WTC11 (cell line): Measurements from ENCODE around the gene NSUN2. TPM values are rescaled to one million over a fixed set of nuclear protein-coding genes. Genes with fewer than 3 reads are reported as not detected.

Experiments used
- ATAC-seq: fragments of 200-7000 bp; cut with Tn5 transposase; 2 replicates; pipeline ENCODE4 v1.10.0; 2021; ENCODE audit warnings: mild to moderate bottlenecking, moderate library complexity
- CTCF ChIA-PET: fragments of 300-600 bp; sonication (Branson Sonifier 250); formaldehyde crosslinking; loops from one replicate; lab custom pipeline; 2021; ENCODE audit warnings: antibody characterized with exemption; lab: Charles Lee
- POLR2A ChIA-PET: fragments of 350-600 bp; sonication (Branson Sonifier 250); formaldehyde crosslinking; loops from one replicate; lab custom pipeline; 2021; ENCODE audit warnings: antibody characterized with exemption; lab: Charles Lee
- DNase-seq: peaks from one replicate; pipeline ENCODE4 v3.0.0; 2021; ENCODE audit warnings: low spot score
- H3K27ac Mint-ChIP-seq: 2 replicates; pipeline ENCODE4 v1.8.0; 2021; ENCODE audit warnings: mixed read lengths
- H3K27me3 Mint-ChIP-seq: 2 replicates; pipeline ENCODE4 v1.8.0; 2021; ENCODE audit warnings: low read depth, mild to moderate bottlenecking, moderate library complexity, mixed read lengths
- H3K36me3 Mint-ChIP-seq: 2 replicates; pipeline ENCODE4 v1.8.0; 2021; ENCODE audit warnings: mixed read lengths
- H3K4me1 Mint-ChIP-seq: 2 replicates; pipeline ENCODE4 v1.8.0; 2022; ENCODE audit warnings: mixed read lengths
- H3K4me3 Mint-ChIP-seq: 2 replicates; pipeline ENCODE4 v1.8.0; 2021; ENCODE audit warnings: mild to moderate bottlenecking, moderate library complexity, mixed read lengths
- H3K9me3 Mint-ChIP-seq: 2 replicates; pipeline ENCODE4 v1.8.0; 2021; ENCODE audit warnings: mixed read lengths
- ARID4B ChIP-seq: sonication (generic); formaldehyde crosslinking; IDR thresholded peaks from 2 replicates; pipeline ENCODE4 v1.8.0; 2023; ENCODE audit warnings: missing genetic modification reagents, mild to moderate bottlenecking, borderline replicate concordance
- IRF2 ChIP-seq: sonication (generic); formaldehyde crosslinking; IDR thresholded peaks from 2 replicates; pipeline ENCODE4 v1.8.0; 2022; ENCODE audit warnings: low read depth, missing genetic modification reagents, borderline replicate concordance
- JAZF1 ChIP-seq: fragments of 250-450 bp; sonication (Bioruptor Pico); IDR thresholded peaks from 2 replicates; pipeline ENCODE4 v1.9.0; 2021; ENCODE audit warnings: moderate library complexity, mild to moderate bottlenecking, inconsistent platforms
- KAT7 ChIP-seq: sonication (generic); formaldehyde crosslinking; IDR thresholded peaks from 2 replicates; pipeline ENCODE4 v1.8.1; 2023; ENCODE audit warnings: missing genetic modification reagents, mild to moderate bottlenecking, borderline replicate concordance
- MXD4 ChIP-seq: fragments of 250-450 bp; sonication (Bioruptor Pico); IDR thresholded peaks from 2 replicates; pipeline ENCODE4 v1.8.0; 2021; ENCODE audit warnings: mild to moderate bottlenecking, moderate library complexity, borderline replicate concordance
- MYBL2 ChIP-seq: sonication (generic); formaldehyde crosslinking; IDR thresholded peaks from 2 replicates; pipeline ENCODE4 v1.8.1; 2023; ENCODE audit warnings: mild to moderate bottlenecking, moderate library complexity, missing genetic modification reagents
- NFATC4 ChIP-seq: fragments of 250-450 bp; sonication (Bioruptor Pico); IDR thresholded peaks from 2 replicates; pipeline ENCODE4 v1.9.0; 2021; ENCODE audit warnings: mild to moderate bottlenecking
- NFE2L1 ChIP-seq: sonication (generic); formaldehyde crosslinking; IDR thresholded peaks from 2 replicates; pipeline ENCODE4 v1.8.1; 2023; ENCODE audit warnings: missing genetic modification reagents
- PRDM15 ChIP-seq: sonication (generic); formaldehyde crosslinking; IDR thresholded peaks from 2 replicates; pipeline ENCODE4 v1.8.0; 2022; ENCODE audit warnings: missing genetic modification reagents
- SMAD3 ChIP-seq: sonication (generic); formaldehyde crosslinking; IDR thresholded peaks from 2 replicates; pipeline ENCODE4 v1.8.0; 2022; ENCODE audit warnings: missing genetic modification reagents, mild to moderate bottlenecking, borderline replicate concordance
- TEAD1 ChIP-seq: sonication (generic); formaldehyde crosslinking; IDR thresholded peaks from 2 replicates; pipeline ENCODE4 v1.8.0; 2022; ENCODE audit warnings: mild to moderate bottlenecking, missing genetic modification reagents
- TP53 ChIP-seq: sonication (generic); formaldehyde crosslinking; IDR thresholded peaks from 2 replicates; pipeline ENCODE4 v1.8.1; 2023; ENCODE audit warnings: mild to moderate bottlenecking, missing genetic modification reagents
- USF2 ChIP-seq: sonication (generic); formaldehyde crosslinking; IDR thresholded peaks from 2 replicates; pipeline ENCODE4 v1.8.1; 2023; ENCODE audit warnings: mild to moderate bottlenecking, missing genetic modification reagents, moderate library complexity
- ZNF219 ChIP-seq: sonication (generic); formaldehyde crosslinking; IDR thresholded peaks from 2 replicates; pipeline ENCODE4 v1.8.0; 2023; ENCODE audit warnings: missing genetic modification reagents, mild to moderate bottlenecking, borderline replicate concordance
- ZNF416 ChIP-seq: fragments of 250-450 bp; sonication (Bioruptor Pico); IDR thresholded peaks from 2 replicates; pipeline ENCODE4 v1.9.0; 2021; ENCODE audit warnings: mild to moderate bottlenecking, inconsistent platforms
- ZNF423 ChIP-seq: fragments of 250-450 bp; sonication (Bioruptor Pico); IDR thresholded peaks from 2 replicates; pipeline ENCODE4 v2.1.2; 2022; ENCODE audit warnings: mild to moderate bottlenecking, moderate library complexity
- ZNF425 ChIP-seq: fragments of 250-450 bp; sonication (Bioruptor Pico); conservative IDR thresholded peaks from 2 replicates; pipeline ENCODE4 v1.9.0; 2021; ENCODE audit warnings: mild to moderate bottlenecking
- ZNF512 ChIP-seq: sonication (generic); formaldehyde crosslinking; IDR thresholded peaks from 2 replicates; pipeline ENCODE4 v1.8.1; 2022; ENCODE audit warnings: missing genetic modification reagents, borderline replicate concordance
- total RNA-seq: library from RNA; stranded (reverse); gene quantifications from 3 replicates; pipeline ENCODE4 v1.2.3, GENCODE V29; 2021

The NSUN2 gene
- total RNA-seq, 1 experiment from 2014 or later: 88.4 TPM

GRCh38 chr5:6675784-6676491 is 43.1 kb upstream of the NSUN2 start (continued):
- TF ChIP-seq ARID4B (no peak), NFATC4 (CRISPR knock-in tag) (no peak), IRF2 (no peak), TEAD1 (CRISPR knock-in tag) (no peak)
- TF ChIP-seq, all 79 proteins: peak for 0

GRCh38 chr5:6674886-6675285 is 42.0 kb upstream of the NSUN2 start:
- Mint-ChIP-seq H3K27ac (no peak overlapping the region), H3K9me3 (peaks cover 43% of the 10 kb centered on the region), H3K4me1 (no peaks in the 10 kb centered on the region), H3K36me3 (peaks cover 53% of the 10 kb centered on the region), H3K4me3 (no peak overlapping the region), H3K27me3 (peaks cover 7% of the 10 kb centered on the region)
- ATAC-seq (no peak), DNase-seq (no peak)
- CTCF ChIA-PET: no interaction called here
- POLR2A ChIA-PET: no interaction called here
- TF ChIP-seq ZNF416 (no peak), PRDM15 (CRISPR knock-in tag) (no peak), USF2 (CRISPR knock-in tag) (no peak), MYBL2 (CRISPR knock-in tag) (no peak), ZNF219 (CRISPR knock-in tag) (no peak), KAT7 (CRISPR knock-in tag) (no peak), SMAD3 (CRISPR knock-in tag) (no peak), ARID4B (no peak), ZNF423 (no peak), ZNF425 (no peak), TP53 (CRISPR knock-in tag) (no peak), NFE2L1 (CRISPR knock-in tag) (no peak), MXD4 (CRISPR knock-in tag) (no peak), JAZF1 (CRISPR knock-in tag) (no peak), ZNF512 (no peak)
